Adipocyte (in vitro differentiated cells): ENCODE data around the gene YIPF5.
A peak's percentile ranks its signal among the peaks of the same experiment; 100 is the strongest.

Source experiments
- DNase-seq: peaks from one replicate; pipeline ENCODE4 v3.0.0-alpha.2; 2015; ENCODE audit warnings: low read depth
- H3K27me3 ChIP-seq: replicated peaks from 2 replicates; pipeline ENCODE4 v1.7.0; 2013; ENCODE audit warnings: mild to moderate bottlenecking, low read length, moderate library complexity; ENCODE audit not compliant: control insufficient read depth, insufficient read depth
- H3K36me3 ChIP-seq: 2 replicates; pipeline ENCODE4 v1.7.0; 2013; ENCODE audit warnings: low read length, mild to moderate bottlenecking, moderate library complexity; ENCODE audit not compliant: control insufficient read depth, insufficient read depth, severe bottlenecking
- H3K4me1 ChIP-seq: 2 replicates; pipeline ENCODE4 v1.7.0; 2013; ENCODE audit warnings: mild to moderate bottlenecking, low read length, moderate library complexity; ENCODE audit not compliant: control insufficient read depth, insufficient read depth
- H3K4me3 ChIP-seq: 2 replicates; pipeline ENCODE4 v1.7.0; 2013; ENCODE audit warnings: mild to moderate bottlenecking, low read length, moderate library complexity
- H3K9ac ChIP-seq: 2 replicates; pipeline ENCODE4 v1.7.0; 2013; ENCODE audit warnings: mild to moderate bottlenecking, low read length, moderate library complexity
- H3K9me3 ChIP-seq: 2 replicates; pipeline ENCODE4 v1.7.0; 2013; ENCODE audit warnings: mild to moderate bottlenecking, low read length, moderate library complexity; ENCODE audit not compliant: control insufficient read depth

The YIPF5 gene

DNA sequence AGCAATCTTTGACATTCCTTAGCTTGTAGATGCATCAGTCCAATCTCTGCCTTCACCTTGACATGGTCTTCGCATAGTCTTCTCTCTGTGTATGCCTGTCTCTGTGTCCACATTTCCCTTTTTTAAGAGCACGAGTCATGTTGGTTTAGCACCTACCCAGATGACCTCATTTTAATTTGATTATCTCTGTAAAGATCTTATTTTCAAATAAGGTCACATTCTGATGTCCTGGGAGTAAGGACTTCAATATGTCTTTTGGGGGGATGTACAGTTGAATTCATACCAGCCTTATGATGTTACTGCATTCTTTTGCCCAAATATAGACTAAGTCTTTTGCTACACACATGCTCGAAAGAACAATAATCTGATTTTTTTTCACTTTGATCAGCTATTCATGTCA lies 7.1 kb upstream of the YIPF5 start:
- no peaks in the 10 kb centered on the region for H3K36me3 ChIP-seq
- H3K27me3 ChIP-seq: no peaks in the 10 kb centered on the region
- no peak for DNase-seq
- no peak overlapping the region for H3K4me3 ChIP-seq
- H3K9me3 ChIP-seq: no peaks in the 10 kb centered on the region
- H3K9ac ChIP-seq: no peak overlapping the region
- no peaks in the 10 kb centered on the region for H3K4me1 ChIP-seq

GRCh38 chr5:144173766-144174165 lies 3.3 kb upstream of the YIPF5 start:
- Histone ChIP-seq H3K27me3 (no peaks in the 10 kb centered on the region), H3K9ac (no peak overlapping the region), H3K4me3 (no peak overlapping the region), H3K9me3 (no peaks in the 10 kb centered on the region), H3K36me3 (peaks cover 2% of the 10 kb centered on the region), H3K4me1 (peaks cover 8% of the 10 kb centered on the region)
- DNase-seq: no peak

DNA sequence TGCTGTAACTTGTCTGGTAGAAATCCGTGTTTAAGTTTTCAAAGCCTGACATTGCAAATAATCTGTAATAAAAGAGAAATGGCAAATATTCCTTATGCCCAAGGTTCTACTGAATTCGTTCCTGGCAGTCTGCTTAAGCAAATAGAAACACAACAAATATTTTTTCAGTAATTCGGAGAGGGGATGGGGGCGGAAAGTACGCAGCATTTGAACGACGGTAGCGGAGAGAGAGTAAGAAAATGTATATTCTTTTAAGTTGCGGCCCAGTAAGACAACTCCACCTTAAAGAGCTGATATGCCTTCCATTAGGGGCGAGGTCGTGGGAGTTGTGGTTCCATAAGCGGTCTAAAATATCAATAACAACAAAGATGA lies 569 bp downstream of the YIPF5 start:
- Histone ChIP-seq H3K4me3 (peak overlapping the region; percentile 95), H3K27me3 (no peaks in the 10 kb centered on the region), H3K9me3 (no peaks in the 10 kb centered on the region), H3K9ac (peak overlapping the region; percentile 97), H3K4me1 (peaks cover 29% of the 10 kb centered on the region), H3K36me3 (peaks cover 37% of the 10 kb centered on the region)
- DNase-seq: peak; percentile 35

GRCh38 chr5:144167998-144168397 lies 2.5 kb downstream of the YIPF5 start:
- Histone ChIP-seq H3K36me3 (peaks cover 56% of the 10 kb centered on the region), H3K9ac (no peak overlapping the region), H3K27me3 (no peaks in the 10 kb centered on the region), H3K4me3 (peak overlapping the region; percentile 95), H3K4me1 (peaks cover 31% of the 10 kb centered on the region), H3K9me3 (no peaks in the 10 kb centered on the region)
- no peak for DNase-seq

DNA sequence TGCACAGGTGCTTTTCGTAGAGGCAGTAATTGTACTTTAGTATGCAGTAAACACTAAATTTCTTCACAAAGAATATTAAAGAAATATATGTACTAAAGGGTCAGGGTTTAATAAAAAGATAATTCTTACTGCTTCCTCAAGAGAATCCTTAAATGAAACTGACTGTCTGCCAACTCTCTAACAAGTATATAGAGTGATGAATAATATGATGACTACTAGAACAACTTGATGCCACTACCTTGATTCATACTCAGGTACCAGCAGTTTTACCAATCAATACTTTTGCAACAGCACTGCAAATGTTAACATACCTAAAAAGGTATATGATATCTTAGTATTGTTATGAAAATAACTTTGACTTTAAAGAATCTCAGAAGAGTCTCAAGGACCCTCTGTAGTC lies 3.8 kb downstream of the YIPF5 start:
- DNase-seq: no peak
- Histone ChIP-seq H3K9me3 (no peaks in the 10 kb centered on the region), H3K4me1 (peaks cover 36% of the 10 kb centered on the region), H3K9ac (no peak overlapping the region), H3K27me3 (no peaks in the 10 kb centered on the region), H3K4me3 (no peak overlapping the region), H3K36me3 (peaks cover 69% of the 10 kb centered on the region)

- Histone ChIP-seq H3K36me3 (peaks cover 90% of the 10 kb centered on the region), H3K27me3 (no peaks in the 10 kb centered on the region), H3K9me3 (no peaks in the 10 kb centered on the region), H3K4me1 (peaks cover 24% of the 10 kb centered on the region), H3K9ac (no peak overlapping the region), H3K4me3 (no peak overlapping the region)
- DNase-seq: peak; percentile 23
These were observed 7.8 kb downstream of the YIPF5 start for GRCh38 chr5:144162686-144163085.

DNA sequence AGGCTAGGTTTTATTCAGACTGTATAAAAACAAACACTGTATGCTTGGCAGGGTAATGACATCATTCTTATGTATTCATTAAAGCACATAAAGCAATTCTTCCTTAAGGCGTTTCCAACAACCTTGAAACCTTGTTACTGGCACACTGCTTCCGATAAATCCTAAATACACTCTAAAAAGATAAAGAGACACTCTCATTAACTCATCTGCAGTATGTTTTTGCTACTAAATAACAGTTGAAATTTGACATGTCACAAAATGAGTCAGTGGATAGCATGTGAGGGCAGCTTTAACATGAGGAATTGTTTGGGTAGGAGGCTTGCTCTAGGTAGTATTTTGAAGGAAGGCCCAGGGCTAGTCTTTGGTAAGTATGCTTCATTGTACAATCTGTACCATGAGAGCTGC lies 13.7 kb downstream of the YIPF5 start:
- Histone ChIP-seq H3K9ac (no peak overlapping the region), H3K4me1 (peaks cover 17% of the 10 kb centered on the region)

GRCh38 chr5:144151026-144151425 lies 19.4 kb downstream of the YIPF5 start:
- Histone ChIP-seq H3K9me3 (no peaks in the 10 kb centered on the region), H3K4me3 (no peak overlapping the region), H3K9ac (no peak overlapping the region), H3K4me1 (no peaks in the 10 kb centered on the region), H3K27me3 (no peaks in the 10 kb centered on the region), H3K36me3 (no peaks in the 10 kb centered on the region)
- DNase-seq: peak; percentile 15

More for the DNA sequence above, 13.7 kb downstream of the YIPF5 start:
- peak; percentile 32 for DNase-seq
- H3K9me3 ChIP-seq: no peaks in the 10 kb centered on the region
- no peaks in the 10 kb centered on the region for H3K27me3 ChIP-seq
- H3K4me3 ChIP-seq: no peak overlapping the region
- peaks cover 34% of the 10 kb centered on the region for H3K36me3 ChIP-seq

DNA sequence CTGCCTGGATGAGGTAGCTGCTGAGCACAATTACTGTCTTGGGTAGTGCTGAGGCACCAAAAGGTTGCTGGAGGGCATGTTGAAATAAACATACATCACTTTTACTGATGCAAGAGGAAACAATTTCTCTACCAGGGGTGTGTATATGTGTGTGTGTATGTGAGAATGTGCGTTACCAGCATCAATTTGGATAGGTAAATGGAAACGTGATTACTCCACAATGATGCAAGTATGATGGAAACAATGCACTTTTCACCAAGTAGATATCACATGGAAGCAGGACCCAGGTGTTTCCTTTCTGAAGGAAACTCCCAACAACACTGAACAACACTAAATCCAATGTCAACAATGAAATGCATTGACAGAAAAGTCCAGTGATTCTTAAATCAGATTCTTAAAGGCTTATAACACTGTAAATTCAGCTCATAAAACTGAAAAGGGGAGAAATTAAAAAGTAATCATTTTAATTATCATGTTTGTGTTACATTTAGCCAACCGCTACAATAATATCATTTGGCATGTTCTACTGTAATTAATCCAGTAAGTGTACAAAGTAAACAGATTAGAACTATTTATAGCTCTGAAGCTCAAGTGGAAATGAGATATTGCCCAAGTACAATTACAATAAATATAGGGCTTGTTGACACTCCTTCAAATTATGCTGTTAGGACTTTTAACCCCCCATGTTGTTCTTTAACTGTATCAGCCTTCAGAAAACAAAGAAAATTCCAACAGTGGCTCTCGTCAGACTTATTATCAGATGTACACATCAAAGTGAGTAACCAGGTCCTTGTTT lies 25.3 kb downstream of the YIPF5 start:
- Histone ChIP-seq H3K9me3 (no peaks in the 10 kb centered on the region), H3K27me3 (no peaks in the 10 kb centered on the region), H3K4me3 (no peak overlapping the region), H3K4me1 (peaks cover 7% of the 10 kb centered on the region), H3K9ac (no peak overlapping the region), H3K36me3 (no peaks in the 10 kb centered on the region)
- peak; percentile 16 for DNase-seq

GRCh38 chr5:144143625-144144024 lies 26.8 kb downstream of the YIPF5 start:
- DNase-seq: no peak
- no peaks in the 10 kb centered on the region for H3K9me3 ChIP-seq
- no peaks in the 10 kb centered on the region for H3K36me3 ChIP-seq
- no peaks in the 10 kb centered on the region for H3K27me3 ChIP-seq
- no peak overlapping the region for H3K9ac ChIP-seq
- H3K4me1 ChIP-seq: peaks cover 20% of the 10 kb centered on the region
- H3K4me3 ChIP-seq: no peak overlapping the region

GRCh38 chr5:144142824-144143162 lies 27.7 kb downstream of the YIPF5 start:
- no peaks in the 10 kb centered on the region for H3K36me3 ChIP-seq
- no peak overlapping the region for H3K4me3 ChIP-seq
- no peak for DNase-seq
- peak overlapping the region; percentile 17 for H3K9ac ChIP-seq
- no peaks in the 10 kb centered on the region for H3K27me3 ChIP-seq
- H3K4me1 ChIP-seq: peaks cover 20% of the 10 kb centered on the region
- H3K9me3 ChIP-seq: no peaks in the 10 kb centered on the region
